HCT116 (cell line): ENCODE results near the gene E2F1. TPM values are rescaled to one million over a fixed set of nuclear protein-coding genes. Genes with fewer than 3 reads are reported as not detected.

Source experiments
- ATAC-seq: fragments of 200-7000 bp; cut with Tn5 transposase; 2 replicates; pipeline ENCODE4 v1.9.1; 2020; ENCODE audit warnings: mild to moderate bottlenecking, moderate library complexity
- BruUV-seq: library from RNA; stranded (reverse); fragments of 400-500 nt; replicated peaks from 2 replicates; lab custom pipeline; 2021; lab: Mats Ljungman, UMichigan
- CTCF ChIA-PET: fragments of 300-600 bp; sonication (Branson Sonifier 250); formaldehyde crosslinking; loops from one replicate; lab custom pipeline; 2021; ENCODE audit warnings: antibody characterized with exemption; lab: Charles Lee
- POLR2A ChIA-PET: fragments of 300-600, 350-600 bp; sonication (Branson Sonifier 250); formaldehyde crosslinking; loops from one replicate; lab custom pipeline; 2021; ENCODE audit warnings: antibody characterized with exemption; lab: Charles Lee
- RAD21 ChIA-PET, 2 experiments: fragments of 300-600 bp; sonication (Branson Sonifier 250); formaldehyde crosslinking; loops; one replicate each; lab custom pipeline; 2023; ENCODE audit warnings: low total read pairs in 2 of 2; ENCODE audit not compliant: uncharacterized antibody in 2 of 2, unreplicated experiment in 2 of 2, low non-redundant PET in 1 of 2; lab: Charles Lee
- DNase-seq: peaks from one replicate; pipeline ENCODE4 v3.0.0-alpha.2; 2010; ENCODE audit warnings: low read depth, low spot score
- H2AFZ ChIP-seq: fragments of 200-600 bp; shearing (Covaris generic), sonication (generic); 2 replicates; pipeline ENCODE4 v1.6.1; 2017; ENCODE audit warnings: low read depth, mixed run types, mixed read lengths, antibody characterized with exemption, low read length; ENCODE audit not compliant: poor library complexity, severe bottlenecking
- H3K27ac ChIP-seq: 2 replicates; pipeline ENCODE4 v1.5.1; 2012; ENCODE audit warnings: low read depth, low read length
- H3K27me3 ChIP-seq: fragments of 200-600 bp; sonication (generic); 2 replicates; pipeline ENCODE4 v1.6.1; 2016; ENCODE audit warnings: mixed run types, low read length, mixed read lengths; ENCODE audit not compliant: insufficient read depth
- H3K36me3 ChIP-seq, 2 experiments: fragments of 200-500 bp in 1 of 2; fragments of 200-600 bp in 1 of 2; sonication (Bioruptor generic) in 1 of 2; sonication (generic) in 1 of 2; 2 replicates each; pipeline versions ENCODE4 v1.5.1 to v1.6.1; 2014 to 2016; ENCODE audit warnings: low read length in 2 of 2, inconsistent platforms in 1 of 2, mixed read lengths in 1 of 2, mixed run types in 1 of 2; ENCODE audit not compliant: insufficient read depth in 2 of 2, control insufficient read depth in 1 of 2
- H3K4me1 ChIP-seq, 2 experiments: fragments of 200-600 bp in 1 of 2; sonication (generic) in 1 of 2; 2 replicates each; pipeline versions ENCODE4 v1.5.1 to v1.6.1; 2012 to 2017; ENCODE audit warnings: low read length in 2 of 2, inconsistent platforms in 1 of 2, mild to moderate bottlenecking in 1 of 2, mixed read lengths in 1 of 2, mixed run types in 1 of 2, moderate library complexity in 1 of 2; ENCODE audit not compliant: insufficient read depth in 2 of 2, control insufficient read depth in 1 of 2
- H3K4me2 ChIP-seq: fragments of 200-600 bp; sonication (generic); 2 replicates; pipeline ENCODE4 v1.6.1; 2017; ENCODE audit warnings: mixed run types, low read length, mixed read lengths
- H3K4me3 ChIP-seq, 2 experiments: fragments of 200-600 bp in 1 of 2; sonication (generic) in 1 of 2; replicated peaks in 1 of 2; 2 replicates each; pipeline ENCODE4 v1.5.1; 2011 to 2016; ENCODE audit warnings: low read length in 2 of 2, control low read depth in 1 of 2, low read depth in 1 of 2, mild to moderate bottlenecking in 1 of 2, mixed read lengths in 1 of 2, mixed run types in 1 of 2
- H3K79me2 ChIP-seq: fragments of 200-600 bp; sonication (generic); 2 replicates; pipeline ENCODE4 v1.6.1; 2017; ENCODE audit warnings: mild to moderate bottlenecking, mixed run types, low read length, moderate library complexity, mixed read lengths; ENCODE audit not compliant: insufficient read depth
- H3K9ac ChIP-seq: fragments of 200-600 bp; sonication (generic); 2 replicates; pipeline ENCODE4 v1.6.1; 2016; ENCODE audit warnings: low read length, mixed read lengths
- H3K9me2 ChIP-seq: fragments of 200-600 bp; sonication (generic), shearing (Covaris generic); 2 replicates; pipeline ENCODE4 v1.6.1; 2017; ENCODE audit warnings: mixed run types, mild to moderate bottlenecking, moderate library complexity; ENCODE audit not compliant: insufficient read depth
- H3K9me3 ChIP-seq, 2 experiments: fragments of 200-500 bp in 1 of 2; fragments of 200-600 bp in 1 of 2; sonication (Bioruptor generic) in 1 of 2; sonication (generic) in 1 of 2; 2 replicates each; pipeline ENCODE4 v1.6.1; 2014 to 2017; ENCODE audit warnings: low read length in 2 of 2, mixed read lengths in 2 of 2, inconsistent platforms in 1 of 2, low read depth in 1 of 2, mild to moderate bottlenecking in 1 of 2, mixed run types in 1 of 2, moderate library complexity in 1 of 2; ENCODE audit not compliant: control insufficient read depth in 1 of 2, insufficient read depth in 1 of 2
- H4K20me1 ChIP-seq: fragments of 200-600 bp; sonication (generic), shearing (Covaris generic); 2 replicates; pipeline ENCODE4 v1.6.1; 2017; ENCODE audit warnings: mixed run types, mild to moderate bottlenecking, moderate library complexity; ENCODE audit not compliant: insufficient read depth
- ATF3 ChIP-seq: IDR thresholded peaks from 2 replicates; pipeline ENCODE4 v1.6.1; 2012
- CBX3 ChIP-seq: IDR thresholded peaks from 2 replicates; pipeline ENCODE4 v1.6.1; 2012; ENCODE audit warnings: low read depth
- CEBPB ChIP-seq: IDR thresholded peaks from 2 replicates; pipeline ENCODE4 v1.6.1; 2012; ENCODE audit warnings: low read depth
- EGR1 ChIP-seq: IDR thresholded peaks from 2 replicates; pipeline ENCODE4 v1.6.1; 2012; ENCODE audit warnings: low read depth
- ELF1 ChIP-seq: IDR thresholded peaks from 2 replicates; pipeline ENCODE4 v1.6.1; 2012; ENCODE audit warnings: low read depth, borderline replicate concordance
- FOSL1 ChIP-seq: IDR thresholded peaks from 2 replicates; pipeline ENCODE4 v1.6.1; 2012; ENCODE audit warnings: low read depth
- JUND ChIP-seq: IDR thresholded peaks from 2 replicates; pipeline ENCODE4 v1.6.1; 2012
- MAX ChIP-seq: IDR thresholded peaks from 2 replicates; pipeline ENCODE4 v1.6.1; 2012
- POLR2A ChIP-seq: IDR thresholded peaks from 2 replicates; pipeline ENCODE4 v1.7.0; 2011; ENCODE audit warnings: borderline replicate concordance; ENCODE audit not compliant: insufficient read depth, insufficient read length; ENCODE audit errors: extremely low read depth
- RAD21 ChIP-seq: IDR thresholded peaks from 2 replicates; pipeline ENCODE4 v1.6.1; 2012; ENCODE audit warnings: low read depth, mild to moderate bottlenecking
- REST ChIP-seq: IDR thresholded peaks from 2 replicates; pipeline ENCODE4 v1.6.1; 2012; ENCODE audit warnings: low read depth
- SIN3A ChIP-seq: IDR thresholded peaks from 2 replicates; pipeline ENCODE4 v1.6.1; 2012; ENCODE audit warnings: low read depth
- SP1 ChIP-seq: IDR thresholded peaks from 2 replicates; pipeline ENCODE4 v1.6.1; 2012; ENCODE audit warnings: low read depth
- YY1 ChIP-seq: IDR thresholded peaks from 2 replicates; pipeline ENCODE4 v1.6.1; 2011; ENCODE audit warnings: low read length, low read depth, moderate library complexity, mild to moderate bottlenecking; ENCODE audit not compliant: insufficient replicate concordance; ENCODE audit errors: extremely low read depth
- ZBTB33 ChIP-seq: IDR thresholded peaks from 2 replicates; pipeline ENCODE4 v1.6.1; 2011; ENCODE audit warnings: mild to moderate bottlenecking, low read length, moderate library complexity; ENCODE audit not compliant: insufficient replicate concordance; ENCODE audit errors: extremely low read depth
- ZFX ChIP-seq: fragments of 450-650 bp; IDR thresholded peaks from 2 replicates; pipeline ENCODE4 v1.6.1; 2017
- ZNF274 ChIP-seq: fragments of 200-500 bp; sonication (Bioruptor generic); IDR thresholded peaks from 2 replicates; pipeline ENCODE4 v1.6.1; 2014; ENCODE audit warnings: mild to moderate bottlenecking, low read depth, low read length, inconsistent platforms
- intact Hi-C: fragments of 100-400 bp; cut with micrococcal nuclease; formaldehyde crosslinking; loops from 2 replicates; pipeline ENCODE4 v1.10.0; 2022
- total RNA-seq: library from RNA; stranded (reverse); gene quantifications from one replicate; pipeline ENCODE4 v1.2.1, GENCODE V29; 2021; ENCODE audit not compliant: unreplicated experiment

The E2F1 gene
- total RNA-seq, 1 experiment from 2014 or later, result 30.9 TPM

- Histone ChIP-seq H3K9ac (no peak overlapping the region), H3K4me2 (no peak overlapping the region), H2AFZ (no peak overlapping the region), H3K4me1 (peaks cover 0 to 9% of the 10 kb centered on the region in 2 experiments; a peak in 1 of 4 replicates), H3K79me2 (no peaks in the 10 kb centered on the region), H3K4me3 (no peak overlapping the region), H3K9me3 (no peaks in the 10 kb centered on the region), H3K27ac (no peak overlapping the region), H3K9me2 (no peaks in the 10 kb centered on the region), H3K27me3 (no peaks in the 10 kb centered on the region), H3K36me3 (peaks cover 0 to 5% of the 10 kb centered on the region in 2 experiments; a peak in 2 of 4 replicates), H4K20me1 (no peaks in the 10 kb centered on the region)
- no TSS peak for BruUV-seq
- ATAC-seq (no peak), DNase-seq (no peak)
- intact Hi-C loops, result no loop called here
- no peak for TF ChIP-seq CEBPB
- TF ChIP-seq EGR1, result no peak
- TF ChIP-seq POLR2A, result no peak
- no peak for TF ChIP-seq SP1
- no peak for TF ChIP-seq JUND
- TF ChIP-seq ZFX, result no peak
- TF ChIP-seq FOSL1, result no peak
- TF ChIP-seq ZBTB33, result no peak
- no peak for TF ChIP-seq MAX
- TF ChIP-seq YY1, result no peak
- TF ChIP-seq RAD21, result no peak
- TF ChIP-seq ZNF274, result no peak
- no peak for TF ChIP-seq ELF1
- no peak for TF ChIP-seq REST
- TF ChIP-seq CBX3, result no peak
- TF ChIP-seq SIN3A, result no peak
- TF ChIP-seq ATF3, result no peak
- ChIA-PET CTCF (no interaction called here), POLR2A (no interaction called here), RAD21 (no interaction called here)
These were observed 36.9 kb downstream of the E2F1 start for GRCh38 chr20:33649201-33649681.
